PC-9 (cell line): Measurements from ENCODE around the gene ZNF77. TPM values are rescaled to one million over a fixed set of nuclear protein-coding genes. Genes with fewer than 3 reads are reported as not detected.
A peak's percentile ranks its signal among the peaks of the same experiment; 100 is the strongest.

Experiments used
- BruUV-seq: library from RNA; stranded (reverse); fragments of 400-500 nt; replicated peaks from 2 replicates; lab custom pipeline; 2021; lab: Mats Ljungman, UMichigan
- CTCF ChIA-PET: fragments of 300-600 bp; sonication (Branson Sonifier 250); formaldehyde crosslinking; loops from one replicate; lab custom pipeline; 2022; ENCODE audit warnings: antibody characterized with exemption; lab: Charles Lee
- POLR2A ChIA-PET: fragments of 300-600 bp; sonication (Branson Sonifier 250); formaldehyde crosslinking; loops from one replicate; lab custom pipeline; 2022; ENCODE audit warnings: antibody characterized with exemption; ENCODE audit not compliant: unreplicated experiment; lab: Charles Lee
- DNase-seq, 2 experiments: peaks; one replicate each; pipeline versions ENCODE4 v3.0.0 to v3.0.0-alpha.2; 2015 to 2022; ENCODE audit warnings: mixed read lengths in 1 of 2
- H2AFZ ChIP-seq: fragments of 200-600 bp; sonication (generic); 2 replicates; pipeline ENCODE4 v1.8.1; 2017; ENCODE audit warnings: antibody characterized with exemption
- H3F3A ChIP-seq: fragments of 200-600 bp; sonication (generic); 2 replicates; pipeline ENCODE4 v1.8.1; 2017; ENCODE audit warnings: antibody characterized with exemption, mild to moderate bottlenecking, low read depth; ENCODE audit not compliant: insufficient read depth
- H3K27ac ChIP-seq: fragments of 200-600 bp; sonication (generic); 2 replicates; pipeline ENCODE4 v1.6.1; 2016; ENCODE audit warnings: mixed run types
- H3K27me3 ChIP-seq: fragments of 200-600 bp; sonication (generic); 2 replicates; pipeline ENCODE4 v1.6.1; 2016; ENCODE audit warnings: low read depth, mixed run types; ENCODE audit not compliant: insufficient read depth
- H3K36me3 ChIP-seq: fragments of 200-600 bp; sonication (generic); 2 replicates; pipeline ENCODE4 v1.6.1; 2016; ENCODE audit warnings: low read depth, mixed run types
- H3K4me1 ChIP-seq: fragments of 200-600 bp; sonication (generic); replicated peaks from 2 replicates; pipeline ENCODE4 v1.6.1; 2016; ENCODE audit warnings: mixed run types; ENCODE audit not compliant: insufficient read depth
- H3K4me2 ChIP-seq: fragments of 200-600 bp; sonication (generic); 2 replicates; pipeline ENCODE4 v1.6.1; 2017; ENCODE audit warnings: mixed run types
- H3K4me3 ChIP-seq: fragments of 200-600 bp; sonication (generic); 2 replicates; pipeline ENCODE4 v1.6.1; 2016; ENCODE audit warnings: mixed run types
- H3K79me2 ChIP-seq: fragments of 200-600 bp; sonication (generic); 2 replicates; pipeline ENCODE4 v1.6.1; 2017; ENCODE audit warnings: low read depth, mixed run types
- H3K9me2 ChIP-seq: fragments of 200-600 bp; sonication (generic); 2 replicates; pipeline ENCODE4 v1.8.1; 2017; ENCODE audit warnings: mild to moderate bottlenecking; ENCODE audit not compliant: insufficient read depth
- H3K9me3 ChIP-seq: fragments of 200-600 bp; sonication (generic); 2 replicates; pipeline ENCODE4 v1.8.1; 2016; ENCODE audit warnings: low read depth; ENCODE audit not compliant: insufficient read depth
- H4K20me1 ChIP-seq: fragments of 200-600 bp; sonication (generic); 2 replicates; pipeline ENCODE4 v1.8.1; 2017; ENCODE audit not compliant: insufficient read depth
- CTCF ChIP-seq: fragments of 200-600 bp; sonication (generic); conservative IDR thresholded peaks from 2 replicates; pipeline ENCODE4 v1.6.1; 2017; ENCODE audit warnings: mixed run types, antibody characterized with exemption, mild to moderate bottlenecking, moderate library complexity
- EZH2 ChIP-seq: fragments of 200-600 bp; sonication (generic); IDR thresholded peaks from 2 replicates; pipeline ENCODE4 v1.8.0; 2017; ENCODE audit warnings: antibody characterized with exemption, low read depth
- intact Hi-C: fragments of 100-400 bp; cut with micrococcal nuclease; formaldehyde crosslinking; loops from one replicate; pipeline ENCODE4 v1.10.0; 2022; ENCODE audit not compliant: unreplicated experiment
- total RNA-seq: library from RNA; stranded (reverse); gene quantifications from 2 replicates; pipeline ENCODE4 v1.2.3, GENCODE V29; 2021

Gene ZNF77
- total RNA-seq, 1 experiment from 2014 or later: 2.5 TPM

GRCh38 chr19:2888731-2889224 is 56.0 kb downstream of the ZNF77 start:
- no peaks in the 10 kb centered on the region for H3K9me3 ChIP-seq
- POLR2A ChIA-PET: no interaction called here
- H3K36me3 ChIP-seq: no peaks in the 10 kb centered on the region
- TF ChIP-seq EZH2 (no peak), CTCF (no peak)
- BruUV-seq: no TSS peak
- H3K27me3 ChIP-seq: peaks cover 20% of the 10 kb centered on the region
- CTCF ChIA-PET: no interaction called here
- H3K4me3 ChIP-seq: peak overlapping the region; percentile 29; the same call in 1 of the 2 replicates
- intact Hi-C loops: loop anchor here (5.0 kb wide), 1 partner anchor 64 kb away; no protein-coding TSS in a partner anchor
- H3K79me2 ChIP-seq: no peaks in the 10 kb centered on the region
- H3F3A ChIP-seq: no peaks in the 10 kb centered on the region
- H3K27ac ChIP-seq: no peak overlapping the region
- H3K9me2 ChIP-seq: no peaks in the 10 kb centered on the region
- no peaks in the 10 kb centered on the region for H3K4me1 ChIP-seq
- no peak overlapping the region for H2AFZ ChIP-seq
- peak in 1 of 2 experiments; percentile 38 for DNase-seq
- H3K4me2 ChIP-seq: peak overlapping the region; percentile 42
- no peaks in the 10 kb centered on the region for H4K20me1 ChIP-seq

GRCh38 chr19:2887391-2887914 is 57.3 kb downstream of the ZNF77 start:
- Histone ChIP-seq H3K4me2 (no peak overlapping the region), H3K9me2 (no peaks in the 10 kb centered on the region), H2AFZ (no peak overlapping the region), H3K27ac (no peak overlapping the region), H3K4me3 (no peak overlapping the region), H3K4me1 (no peaks in the 10 kb centered on the region), H3K9me3 (no peaks in the 10 kb centered on the region), H3F3A (no peaks in the 10 kb centered on the region), H4K20me1 (no peaks in the 10 kb centered on the region), H3K27me3 (peaks cover 29% of the 10 kb centered on the region), H3K79me2 (no peaks in the 10 kb centered on the region), H3K36me3 (no peaks in the 10 kb centered on the region)
- TF ChIP-seq CTCF (peak; percentile 61), EZH2 (no peak)
- ChIA-PET CTCF (interaction anchor here (0.6 to 1.2 kb wide), 2 partner anchors 63 to 619 kb away, joined by 3 to 5 read pairs; no protein-coding TSS in a partner anchor), POLR2A (no interaction called here)
- intact Hi-C loops: loop anchor here (5.0 kb wide), 1 partner anchor 65 kb away; no protein-coding TSS in a partner anchor
- peak in 1 of 2 experiments; percentile 58 for DNase-seq
- no TSS peak for BruUV-seq

- Histone ChIP-seq H4K20me1 (no peaks in the 10 kb centered on the region), H3K9me2 (no peaks in the 10 kb centered on the region), H2AFZ (no peak overlapping the region), H3F3A (no peaks in the 10 kb centered on the region), H3K27ac (no peak overlapping the region), H3K4me1 (no peaks in the 10 kb centered on the region), H3K4me2 (no peak overlapping the region), H3K79me2 (no peaks in the 10 kb centered on the region), H3K27me3 (peaks cover 35% of the 10 kb centered on the region), H3K9me3 (no peaks in the 10 kb centered on the region), H3K4me3 (no peak overlapping the region), H3K36me3 (no peaks in the 10 kb centered on the region)
- POLR2A ChIA-PET: no interaction called here
- TF ChIP-seq EZH2: no peak
- TF ChIP-seq CTCF: no peak
- intact Hi-C loops: loop anchor here (5.0 kb wide), 1 partner anchor 67 kb away; no protein-coding TSS in a partner anchor
- CTCF ChIA-PET: no interaction called here
- no TSS peak for BruUV-seq
- no peak for DNase-seq
These were observed 59.0 kb downstream of the ZNF77 start for GRCh38 chr19:2885736-2886135.
